HEK293 (cell line): ENCODE data around the gene GAS1.

Source experiments
- KLF10 ChIP-seq: fragments of 450-650 bp; IDR thresholded peaks from 2 replicates; pipeline ENCODE4 v1.5.1; 2018; ENCODE audit warnings: missing biosample characterization, mild to moderate bottlenecking, missing genetic modification characterization
- MEIS1 ChIP-seq: sonication (generic); formaldehyde crosslinking; IDR thresholded peaks from 2 replicates; pipeline ENCODE4 v1.8.1; 2022; ENCODE audit warnings: missing genetic modification reagents, mild to moderate bottlenecking, borderline replicate concordance
- PRDM1 ChIP-seq: fragments of 450-650 bp; formaldehyde crosslinking; IDR thresholded peaks from 2 replicates; pipeline ENCODE4; 2016; ENCODE audit warnings: missing biosample characterization, missing genetic modification characterization
- SCRT2 ChIP-seq: fragments of 450-650 bp; formaldehyde crosslinking; IDR thresholded peaks from 2 replicates; pipeline ENCODE4 v1.5.1; 2016; ENCODE audit warnings: missing biosample characterization, missing genetic modification characterization
- SP7 ChIP-seq: fragments of 450-650 bp; formaldehyde crosslinking; IDR thresholded peaks from 2 replicates; pipeline ENCODE4 v1.5.1; 2016; ENCODE audit warnings: missing biosample characterization, missing genetic modification characterization
- TRIM28 ChIP-seq: IDR thresholded peaks from 2 replicates; pipeline ENCODE4 v1.6.1; 2011; ENCODE audit warnings: low read length, control low read depth, borderline replicate concordance
- WT1 ChIP-seq: fragments of 450-650 bp; formaldehyde crosslinking; IDR thresholded peaks from 2 replicates; pipeline ENCODE4 v1.5.1; 2016; ENCODE audit warnings: missing biosample characterization, missing genetic modification characterization
- ZBTB17 ChIP-seq: fragments of 450-650 bp; formaldehyde crosslinking; IDR thresholded peaks from 2 replicates; pipeline ENCODE4 v1.5.1; 2016; ENCODE audit warnings: missing biosample characterization, missing genetic modification characterization
- ZBTB21 ChIP-seq: fragments of 450-650 bp; formaldehyde crosslinking; IDR thresholded peaks from 2 replicates; pipeline ENCODE4 v1.5.1; 2017; ENCODE audit warnings: missing biosample characterization, missing genetic modification characterization
- ZBTB8A ChIP-seq: fragments of 450-650 bp; formaldehyde crosslinking; IDR thresholded peaks from 2 replicates; pipeline ENCODE4 v1.5.1; 2016; ENCODE audit warnings: missing biosample characterization, missing genetic modification characterization
- ZEB2 ChIP-seq: fragments of 450-650 bp; formaldehyde crosslinking; IDR thresholded peaks from 2 replicates; pipeline ENCODE4 v1.5.1; 2016; ENCODE audit warnings: missing biosample characterization, missing genetic modification characterization
- ZNF169 ChIP-seq: fragments of 450-650 bp; formaldehyde crosslinking; IDR thresholded peaks from 2 replicates; pipeline ENCODE4 v1.5.1; 2016; ENCODE audit warnings: missing biosample characterization, missing genetic modification characterization
- ZNF184 ChIP-seq: fragments of 450-650 bp; IDR thresholded peaks from 2 replicates; pipeline ENCODE4 v1.5.1; 2018; ENCODE audit warnings: missing biosample characterization, mild to moderate bottlenecking, missing genetic modification characterization
- ZNF2 ChIP-seq: fragments of 450-650 bp; formaldehyde crosslinking; IDR thresholded peaks from 2 replicates; pipeline ENCODE4 v1.5.1; 2016; ENCODE audit warnings: missing biosample characterization, missing genetic modification characterization
- ZNF223 ChIP-seq: fragments of 450-650 bp; formaldehyde crosslinking; IDR thresholded peaks from 2 replicates; pipeline ENCODE4 v1.5.1; 2016; ENCODE audit warnings: missing biosample characterization, missing genetic modification characterization
- ZNF366 ChIP-seq: fragments of 450-650 bp; formaldehyde crosslinking; conservative IDR thresholded peaks from 2 replicates; pipeline ENCODE4 v1.5.1; 2016; ENCODE audit warnings: missing biosample characterization, missing genetic modification characterization
- ZNF473 ChIP-seq: fragments of 450-650 bp; formaldehyde crosslinking; IDR thresholded peaks from 2 replicates; pipeline ENCODE4 v1.5.1; 2017; ENCODE audit warnings: missing biosample characterization, missing genetic modification characterization
- ZNF510 ChIP-seq: fragments of 450-650 bp; formaldehyde crosslinking; IDR thresholded peaks from 2 replicates; pipeline ENCODE4 v1.5.1; 2018; ENCODE audit warnings: mild to moderate bottlenecking, missing genetic modification characterization, missing biosample characterization; ENCODE audit not compliant: insufficient replicate concordance
- ZNF561 ChIP-seq: fragments of 450-650 bp; IDR thresholded peaks from 2 replicates; pipeline ENCODE4 v1.5.1; 2018; ENCODE audit warnings: missing biosample characterization, missing genetic modification characterization, borderline replicate concordance
- ZNF629 ChIP-seq: fragments of 450-650 bp; formaldehyde crosslinking; IDR thresholded peaks from 2 replicates; pipeline ENCODE4 v1.5.1; 2017; ENCODE audit warnings: missing biosample characterization, missing genetic modification characterization
- ZNF837 ChIP-seq: fragments of 450-650 bp; formaldehyde crosslinking; IDR thresholded peaks from 2 replicates; pipeline ENCODE4 v1.5.1; 2016; ENCODE audit warnings: missing biosample characterization, missing genetic modification characterization
- ZSCAN23 ChIP-seq: fragments of 450-650 bp; formaldehyde crosslinking; IDR thresholded peaks from 2 replicates; pipeline ENCODE4 v1.5.1; 2016; ENCODE audit warnings: missing biosample characterization, missing genetic modification characterization
- TF ChIP-seq, protein P1 (sequence below): fragments of 450-650 bp; formaldehyde crosslinking; IDR thresholded peaks from 2 replicates; pipeline ENCODE4 v1.5.1; 2016; ENCODE audit warnings: missing biosample characterization, missing genetic modification characterization
- TF ChIP-seq, protein P2 (sequence below): fragments of 450-650 bp; formaldehyde crosslinking; IDR thresholded peaks from 2 replicates; pipeline ENCODE4 v1.5.0; 2017; ENCODE audit warnings: missing biosample characterization, missing genetic modification characterization, borderline replicate concordance
- TF ChIP-seq, protein P3 (sequence below): fragments of 450-650 bp; formaldehyde crosslinking; conservative IDR thresholded peaks from 2 replicates; pipeline ENCODE4 v1.5.1; 2016; ENCODE audit warnings: low read depth, missing biosample characterization, missing genetic modification characterization
- TF ChIP-seq, protein P4 (sequence below): fragments of 450-650 bp; formaldehyde crosslinking; IDR thresholded peaks from 2 replicates; pipeline ENCODE4 v1.5.1; 2016; ENCODE audit warnings: missing biosample characterization, missing genetic modification characterization
- TF ChIP-seq, protein P5 (sequence below): fragments of 450-650 bp; formaldehyde crosslinking; IDR thresholded peaks from 2 replicates; pipeline ENCODE4 v1.5.1; 2017; ENCODE audit warnings: missing biosample characterization, missing genetic modification characterization
- TF ChIP-seq, protein P6 (sequence below): fragments of 450-650 bp; formaldehyde crosslinking; IDR thresholded peaks from 2 replicates; pipeline ENCODE4 v1.5.1; 2016; ENCODE audit warnings: missing biosample characterization, missing genetic modification characterization

GAS1 gene

DNA sequence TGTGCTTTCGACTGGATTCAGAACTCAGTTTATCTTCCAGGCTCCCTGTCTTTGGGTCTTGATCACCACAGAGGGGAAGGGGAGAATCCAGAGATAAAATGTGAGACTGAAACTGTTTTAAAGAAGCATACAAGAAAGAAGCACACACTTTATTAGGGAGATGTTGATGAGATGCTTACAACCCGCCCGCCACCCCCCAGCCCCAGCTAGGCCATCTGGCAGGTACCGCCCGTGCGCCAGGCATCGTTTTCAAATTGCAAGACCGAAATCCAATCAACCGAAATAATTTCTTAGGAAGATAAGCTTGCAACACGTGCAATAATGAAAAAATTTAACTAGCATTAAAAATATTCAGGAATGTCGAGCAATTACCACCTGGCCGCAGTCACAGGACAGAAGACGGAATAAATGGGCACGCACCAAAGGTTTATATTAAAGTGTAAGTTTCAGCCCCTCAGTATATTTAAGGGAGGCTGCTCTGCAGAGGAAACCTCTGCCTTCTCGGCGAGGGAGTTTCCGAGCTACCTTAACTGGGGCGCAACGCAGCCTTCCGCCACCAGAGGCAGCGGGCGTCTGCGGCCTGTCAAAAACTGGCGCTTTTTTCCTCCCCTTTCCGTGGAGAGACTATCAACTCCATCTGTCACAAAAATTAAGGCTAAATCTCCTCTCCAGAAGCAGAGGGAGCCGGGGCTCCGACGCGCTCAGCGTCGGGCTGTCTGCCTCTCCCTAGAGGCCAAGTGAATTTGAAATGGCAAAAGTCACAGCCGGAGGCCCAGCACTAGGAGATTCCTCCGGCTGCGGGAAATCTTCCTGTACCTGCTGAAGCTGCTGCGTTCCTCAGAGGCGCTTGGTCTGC lies 996 bp upstream of the GAS1 start (continued):
- TF ChIP-seq ZNF366 (tag by site-specific recombination) (peak; percentile 65), ZNF223 (tag by site-specific recombination) (no peak), ZNF561 (peak; percentile 81), PRDM1 (tag by site-specific recombination) (0 out of 2 replicates have a peak, but pooled peaks have one; percentile 42), ZEB2 (tag by site-specific recombination) (peak; percentile 67), SP7 (tag by site-specific recombination) (peak; percentile 38; the same call in 1 of the 2 replicates), ZBTB17 (tag by site-specific recombination) (peak; percentile 29; the same call in 1 of the 2 replicates), SCRT2 (tag by site-specific recombination) (0 out of 2 replicates have a peak, but pooled peaks have one; percentile 14), TRIM28 (0 out of 2 replicates have a peak, but pooled peaks have one; percentile 23), ZBTB8A (tag by site-specific recombination) (peak; percentile 96), ZNF473 (tag by site-specific recombination) (no peak), ZNF184 (tag by site-specific recombination) (0 out of 2 replicates have a peak, but pooled peaks have one; percentile 41), ZNF837 (tag by site-specific recombination) (no peak), ZNF629 (tag by site-specific recombination) (no peak; the same call in 1 of the 2 replicates), KLF10 (tag by site-specific recombination) (no peak), ZBTB21 (tag by site-specific recombination) (0 out of 2 replicates have a peak, but pooled peaks have one; percentile 22), ZNF510 (peak; percentile 4), ZNF2 (0 out of 2 replicates have a peak, but pooled peaks have one; percentile 31), ZNF169 (tag by site-specific recombination) (no peak), MEIS1 (CRISPR knock-in tag) (no peak), ZSCAN23 (tag by site-specific recombination) (no peak), WT1 (tag by site-specific recombination) (no peak; the same call in 1 of the 2 replicates)
- TF ChIP-seq, protein P1, sequence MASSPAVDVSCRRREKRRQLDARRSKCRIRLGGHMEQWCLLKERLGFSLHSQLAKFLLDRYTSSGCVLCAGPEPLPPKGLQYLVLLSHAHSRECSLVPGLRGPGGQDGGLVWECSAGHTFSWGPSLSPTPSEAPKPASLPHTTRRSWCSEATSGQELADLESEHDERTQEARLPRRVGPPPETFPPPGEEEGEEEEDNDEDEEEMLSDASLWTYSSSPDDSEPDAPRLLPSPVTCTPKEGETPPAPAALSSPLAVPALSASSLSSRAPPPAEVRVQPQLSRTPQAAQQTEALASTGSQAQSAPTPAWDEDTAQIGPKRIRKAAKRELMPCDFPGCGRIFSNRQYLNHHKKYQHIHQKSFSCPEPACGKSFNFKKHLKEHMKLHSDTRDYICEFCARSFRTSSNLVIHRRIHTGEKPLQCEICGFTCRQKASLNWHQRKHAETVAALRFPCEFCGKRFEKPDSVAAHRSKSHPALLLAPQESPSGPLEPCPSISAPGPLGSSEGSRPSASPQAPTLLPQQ: peak; percentile 68
- TF ChIP-seq, protein P2, sequence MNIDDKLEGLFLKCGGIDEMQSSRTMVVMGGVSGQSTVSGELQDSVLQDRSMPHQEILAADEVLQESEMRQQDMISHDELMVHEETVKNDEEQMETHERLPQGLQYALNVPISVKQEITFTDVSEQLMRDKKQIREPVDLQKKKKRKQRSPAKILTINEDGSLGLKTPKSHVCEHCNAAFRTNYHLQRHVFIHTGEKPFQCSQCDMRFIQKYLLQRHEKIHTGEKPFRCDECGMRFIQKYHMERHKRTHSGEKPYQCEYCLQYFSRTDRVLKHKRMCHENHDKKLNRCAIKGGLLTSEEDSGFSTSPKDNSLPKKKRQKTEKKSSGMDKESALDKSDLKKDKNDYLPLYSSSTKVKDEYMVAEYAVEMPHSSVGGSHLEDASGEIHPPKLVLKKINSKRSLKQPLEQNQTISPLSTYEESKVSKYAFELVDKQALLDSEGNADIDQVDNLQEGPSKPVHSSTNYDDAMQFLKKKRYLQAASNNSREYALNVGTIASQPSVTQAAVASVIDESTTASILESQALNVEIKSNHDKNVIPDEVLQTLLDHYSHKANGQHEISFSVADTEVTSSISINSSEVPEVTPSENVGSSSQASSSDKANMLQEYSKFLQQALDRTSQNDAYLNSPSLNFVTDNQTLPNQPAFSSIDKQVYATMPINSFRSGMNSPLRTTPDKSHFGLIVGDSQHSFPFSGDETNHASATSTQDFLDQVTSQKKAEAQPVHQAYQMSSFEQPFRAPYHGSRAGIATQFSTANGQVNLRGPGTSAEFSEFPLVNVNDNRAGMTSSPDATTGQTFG (tag by site-specific recombination): no peak
- TF ChIP-seq, protein P3, sequence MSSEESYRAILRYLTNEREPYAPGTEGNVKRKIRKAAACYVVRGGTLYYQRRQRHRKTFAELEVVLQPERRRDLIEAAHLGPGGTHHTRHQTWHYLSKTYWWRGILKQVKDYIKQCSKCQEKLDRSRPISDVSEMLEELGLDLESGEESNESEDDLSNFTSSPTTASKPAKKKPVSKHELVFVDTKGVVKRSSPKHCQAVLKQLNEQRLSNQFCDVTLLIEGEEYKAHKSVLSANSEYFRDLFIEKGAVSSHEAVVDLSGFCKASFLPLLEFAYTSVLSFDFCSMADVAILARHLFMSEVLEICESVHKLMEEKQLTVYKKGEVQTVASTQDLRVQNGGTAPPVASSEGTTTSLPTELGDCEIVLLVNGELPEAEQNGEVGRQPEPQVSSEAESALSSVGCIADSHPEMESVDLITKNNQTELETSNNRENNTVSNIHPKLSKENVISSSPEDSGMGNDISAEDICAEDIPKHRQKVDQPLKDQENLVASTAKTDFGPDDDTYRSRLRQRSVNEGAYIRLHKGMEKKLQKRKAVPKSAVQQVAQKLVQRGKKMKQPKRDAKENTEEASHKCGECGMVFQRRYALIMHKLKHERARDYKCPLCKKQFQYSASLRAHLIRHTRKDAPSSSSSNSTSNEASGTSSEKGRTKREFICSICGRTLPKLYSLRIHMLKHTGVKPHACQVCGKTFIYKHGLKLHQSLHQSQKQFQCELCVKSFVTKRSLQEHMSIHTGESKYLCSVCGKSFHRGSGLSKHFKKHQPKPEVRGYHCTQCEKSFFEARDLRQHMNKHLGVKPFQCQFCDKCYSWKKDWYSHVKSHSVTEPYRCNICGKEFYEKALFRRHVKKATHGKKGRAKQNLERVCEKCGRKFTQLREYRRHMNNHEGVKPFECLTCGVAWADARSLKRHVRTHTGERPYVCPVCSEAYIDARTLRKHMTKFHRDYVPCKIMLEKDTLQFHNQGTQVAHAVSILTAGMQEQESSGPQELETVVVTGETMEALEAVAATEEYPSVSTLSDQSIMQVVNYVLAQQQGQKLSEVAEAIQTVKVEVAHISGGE (tag by site-specific recombination): no peak
- TF ChIP-seq, protein P4, sequence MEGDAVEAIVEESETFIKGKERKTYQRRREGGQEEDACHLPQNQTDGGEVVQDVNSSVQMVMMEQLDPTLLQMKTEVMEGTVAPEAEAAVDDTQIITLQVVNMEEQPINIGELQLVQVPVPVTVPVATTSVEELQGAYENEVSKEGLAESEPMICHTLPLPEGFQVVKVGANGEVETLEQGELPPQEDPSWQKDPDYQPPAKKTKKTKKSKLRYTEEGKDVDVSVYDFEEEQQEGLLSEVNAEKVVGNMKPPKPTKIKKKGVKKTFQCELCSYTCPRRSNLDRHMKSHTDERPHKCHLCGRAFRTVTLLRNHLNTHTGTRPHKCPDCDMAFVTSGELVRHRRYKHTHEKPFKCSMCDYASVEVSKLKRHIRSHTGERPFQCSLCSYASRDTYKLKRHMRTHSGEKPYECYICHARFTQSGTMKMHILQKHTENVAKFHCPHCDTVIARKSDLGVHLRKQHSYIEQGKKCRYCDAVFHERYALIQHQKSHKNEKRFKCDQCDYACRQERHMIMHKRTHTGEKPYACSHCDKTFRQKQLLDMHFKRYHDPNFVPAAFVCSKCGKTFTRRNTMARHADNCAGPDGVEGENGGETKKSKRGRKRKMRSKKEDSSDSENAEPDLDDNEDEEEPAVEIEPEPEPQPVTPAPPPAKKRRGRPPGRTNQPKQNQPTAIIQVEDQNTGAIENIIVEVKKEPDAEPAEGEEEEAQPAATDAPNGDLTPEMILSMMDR (tag by site-specific recombination): peak; percentile 87
- TF ChIP-seq, protein P5, sequence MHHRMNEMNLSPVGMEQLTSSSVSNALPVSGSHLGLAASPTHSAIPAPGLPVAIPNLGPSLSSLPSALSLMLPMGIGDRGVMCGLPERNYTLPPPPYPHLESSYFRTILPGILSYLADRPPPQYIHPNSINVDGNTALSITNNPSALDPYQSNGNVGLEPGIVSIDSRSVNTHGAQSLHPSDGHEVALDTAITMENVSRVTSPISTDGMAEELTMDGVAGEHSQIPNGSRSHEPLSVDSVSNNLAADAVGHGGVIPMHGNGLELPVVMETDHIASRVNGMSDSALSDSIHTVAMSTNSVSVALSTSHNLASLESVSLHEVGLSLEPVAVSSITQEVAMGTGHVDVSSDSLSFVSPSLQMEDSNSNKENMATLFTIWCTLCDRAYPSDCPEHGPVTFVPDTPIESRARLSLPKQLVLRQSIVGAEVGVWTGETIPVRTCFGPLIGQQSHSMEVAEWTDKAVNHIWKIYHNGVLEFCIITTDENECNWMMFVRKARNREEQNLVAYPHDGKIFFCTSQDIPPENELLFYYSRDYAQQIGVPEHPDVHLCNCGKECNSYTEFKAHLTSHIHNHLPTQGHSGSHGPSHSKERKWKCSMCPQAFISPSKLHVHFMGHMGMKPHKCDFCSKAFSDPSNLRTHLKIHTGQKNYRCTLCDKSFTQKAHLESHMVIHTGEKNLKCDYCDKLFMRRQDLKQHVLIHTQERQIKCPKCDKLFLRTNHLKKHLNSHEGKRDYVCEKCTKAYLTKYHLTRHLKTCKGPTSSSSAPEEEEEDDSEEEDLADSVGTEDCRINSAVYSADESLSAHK (tag by site-specific recombination): peak; percentile 24; the same call in 1 of the 2 replicates
- TF ChIP-seq, protein P6, sequence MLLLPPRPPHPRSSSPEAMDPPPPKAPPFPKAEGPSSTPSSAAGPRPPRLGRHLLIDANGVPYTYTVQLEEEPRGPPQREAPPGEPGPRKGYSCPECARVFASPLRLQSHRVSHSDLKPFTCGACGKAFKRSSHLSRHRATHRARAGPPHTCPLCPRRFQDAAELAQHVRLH: no peak
